Endodermal cell (in vitro differentiated cells): ENCODE data around the gene ANXA9. TPM values are rescaled to one million over a fixed set of nuclear protein-coding genes. Genes with fewer than 3 reads are reported as not detected.

Experiments
- DNase-seq: peaks from one replicate; pipeline ENCODE4 v3.0.0-alpha.2; 2017
- H3K27ac ChIP-seq: 2 replicates; pipeline ENCODE4 v1.5.1; 2013; ENCODE audit warnings: mild to moderate bottlenecking, low read depth, low read length, moderate library complexity
- H3K27me3 ChIP-seq: 2 replicates; pipeline ENCODE4 v1.6.1; 2013; ENCODE audit warnings: mild to moderate bottlenecking, low read length, moderate library complexity; ENCODE audit not compliant: insufficient read depth, control insufficient read depth, poor library complexity, severe bottlenecking
- H3K36me3 ChIP-seq: 2 replicates; pipeline ENCODE4 v1.7.0; 2013; ENCODE audit warnings: mild to moderate bottlenecking, low read length, moderate library complexity; ENCODE audit not compliant: control insufficient read depth, insufficient read depth
- H3K4me1 ChIP-seq: one replicate; pipeline ENCODE4 v1.7.0; 2013; ENCODE audit warnings: low read length; ENCODE audit not compliant: control insufficient read depth, insufficient read depth
- H3K4me3 ChIP-seq: 2 replicates; pipeline ENCODE4 v1.5.1; 2013; ENCODE audit warnings: mild to moderate bottlenecking, low read length, moderate library complexity
- H3K9ac ChIP-seq: 2 replicates; pipeline ENCODE4 v1.6.1; 2013; ENCODE audit warnings: mild to moderate bottlenecking, low read length, moderate library complexity; ENCODE audit not compliant: poor library complexity, severe bottlenecking; ENCODE audit errors: extremely low read depth
- H3K9me3 ChIP-seq: 2 replicates; pipeline ENCODE4 v1.6.1; 2013; ENCODE audit warnings: mild to moderate bottlenecking, low read length, moderate library complexity; ENCODE audit not compliant: control insufficient read depth
- H3K27ac Mint-ChIP-seq: 2 replicates; pipeline ENCODE4 v1.8.0; 2020; ENCODE audit warnings: mixed read lengths
- H3K27me3 Mint-ChIP-seq: 2 replicates; pipeline ENCODE4 v1.8.0; 2021; ENCODE audit warnings: mild to moderate bottlenecking, mixed read lengths; ENCODE audit not compliant: insufficient read depth
- H3K36me3 Mint-ChIP-seq: 2 replicates; pipeline ENCODE4 v1.8.0; 2020; ENCODE audit warnings: low read depth, mixed read lengths
- H3K4me1 Mint-ChIP-seq: 2 replicates; pipeline ENCODE4 v1.8.0; 2020; ENCODE audit warnings: mixed read lengths
- H3K4me3 Mint-ChIP-seq: 2 replicates; pipeline ENCODE4 v1.8.0; 2020; ENCODE audit warnings: mild to moderate bottlenecking, moderate library complexity, mixed read lengths
- H3K9me3 Mint-ChIP-seq: 2 replicates; pipeline ENCODE4 v1.8.0; 2020; ENCODE audit warnings: mild to moderate bottlenecking, mixed read lengths
- CTCF ChIP-seq: fragments of 200-600 bp; sonication (generic); conservative IDR thresholded peaks from 2 replicates; pipeline ENCODE4 v1.5.0; 2021; ENCODE audit warnings: antibody characterized with exemption, mild to moderate bottlenecking
- WGBS, 2 experiments: methylation state at CpG; one replicate each; pipeline versions ENCODE4 v1.1.5 to v1.1.7; 2013; ENCODE audit warnings: missing lambda C conversion rate in 2 of 2, mixed read lengths in 1 of 2; ENCODE audit not compliant: insufficient coverage in 1 of 2, insufficient read length in 1 of 2; 5-methylcytosine and 5-hydroxymethylcytosine counted together
- long read RNA-seq, 4 experiments: library from polyadenylated mRNA in 2 of 4; library from RNA in 1 of 4; library from capped mRNA in 1 of 4; stranded (forward) in 3 of 4; unstranded in 1 of 4; transcript quantifications; one replicate each; pipeline ENCODE4 v2.0.0, GENCODE V29; 2020 to 2021; ENCODE audit warnings: inconsistent platforms in 1 of 4
- polyA plus RNA-seq, 2 experiments: library from polyadenylated mRNA; stranded (reverse); fragments of 50-300 nt; gene quantifications; one replicate each; pipeline ENCODE4 v1.2.3, GENCODE V29; 2013
- total RNA-seq, 2 donors: library from RNA; stranded (reverse); fragmentation: NEBNext Ultra II Directional in 1 of 2; extraction: Animal tissue kit (Norgen Biotek cat#: 25700) in 1 of 2; gene quantifications; 2 replicates in 1 of 2; 3 replicates in 1 of 2; pipeline ENCODE4 v1.2.1, GENCODE V29; 2021

The ANXA9 gene
- total RNA-seq = not detected
- polyA plus RNA-seq (2013, experiment 1 of 2) = 0.50 TPM
- polyA plus RNA-seq (2013, experiment 2 of 2) = 0.12 TPM
- long read RNA-seq, experiment 1 = 0 reads
- long read RNA-seq, experiment 2 = 0 reads
- long read RNA-seq, experiment 3 = 0 reads
- long read RNA-seq, experiment 4 = 0 reads

- Mint-ChIP-seq H3K4me3 (peak within 1 kb of the TSS; percentile 6), H3K36me3 (no peaks in the 10 kb centered on the region), H3K4me1 (peaks cover 35% of the 10 kb centered on the region), H3K9me3 (no peaks in the 10 kb centered on the region), H3K27ac (peak within 1 kb of the TSS; percentile 69), H3K27me3 (no peaks in the 10 kb centered on the region)
- no peak within 1 kb of the TSS for H3K9ac ChIP-seq
- DNase-seq = peak; percentile 69
- H3K27ac ChIP-seq = peak within 1 kb of the TSS; percentile 24
- no peak within 1 kb of the TSS for H3K4me3 ChIP-seq
- H3K9me3 ChIP-seq = no peaks in the 10 kb centered on the region
- no peaks in the 10 kb centered on the region for H3K27me3 ChIP-seq
- H3K4me1 ChIP-seq = peaks cover 12% of the 10 kb centered on the region
- 84 to 92% methylated on average over 7 to 12 of the region's 12 CpGs for WGBS, 2 experiments
- TF ChIP-seq CTCF = no peak
- no peaks in the 10 kb centered on the region for H3K36me3 ChIP-seq
These were observed at the start of gene ANXA9 for GRCh38 chr1:150981805-150982712. Gene ANXA9 (plus strand): TSS chr1:150982292. CDS start chr1:150983106, 814 bp downstream.

GRCh38 chr1:150944856-150945255 is 37.2 kb upstream of the ANXA9 start:
- H3K27ac ChIP-seq = no peak overlapping the region
- DNase-seq = no peak
- no peak overlapping the region for H3K4me3 ChIP-seq
- Mint-ChIP-seq H3K36me3 (peaks cover 80% of the 10 kb centered on the region), H3K4me3 (no peak overlapping the region), H3K27me3 (no peaks in the 10 kb centered on the region), H3K4me1 (no peaks in the 10 kb centered on the region), H3K27ac (no peak overlapping the region), H3K9me3 (no peaks in the 10 kb centered on the region)
- H3K9me3 ChIP-seq = no peaks in the 10 kb centered on the region
- no peak overlapping the region for H3K9ac ChIP-seq
- peaks cover 89% of the 10 kb centered on the region for H3K36me3 ChIP-seq
- no peaks in the 10 kb centered on the region for H3K27me3 ChIP-seq
- no peaks in the 10 kb centered on the region for H3K4me1 ChIP-seq
- no peak for TF ChIP-seq CTCF
- 97% methylated on average over 5 of the region's 5 CpGs; no CpG with 5 or more reads in 1 of the 2 experiments for WGBS, 2 experiments

- H3K27ac Mint-ChIP-seq = no peak overlapping the region
- Histone ChIP-seq H3K27ac (no peak overlapping the region), H3K36me3 (peaks cover 71% of the 10 kb centered on the region), H3K4me1 (no peaks in the 10 kb centered on the region), H3K4me3 (no peak overlapping the region), H3K27me3 (no peaks in the 10 kb centered on the region), H3K9ac (no peak overlapping the region), H3K9me3 (no peaks in the 10 kb centered on the region)
- no peak overlapping the region for H3K4me3 Mint-ChIP-seq
- TF ChIP-seq CTCF = no peak
- peaks cover 82% of the 10 kb centered on the region for H3K36me3 Mint-ChIP-seq
- no peaks in the 10 kb centered on the region for H3K27me3 Mint-ChIP-seq
- H3K9me3 Mint-ChIP-seq = no peaks in the 10 kb centered on the region
- 91 to 95% methylated on average over 3 of the region's 3 CpGs for WGBS, 2 experiments
- DNase-seq = no peak
- no peaks in the 10 kb centered on the region for H3K4me1 Mint-ChIP-seq
These were observed 27.4 kb upstream of the ANXA9 start for GRCh38 chr1:150954708-150955107.
